Right cardiac atrium (tissue), 5 donors: Measurements from ENCODE around the gene NACA2. TPM values are rescaled to one million over a fixed set of nuclear protein-coding genes. Genes with fewer than 3 reads are reported as not detected.

Source experiments
- ATAC-seq, 2 donors: fragments of 200-7000 bp; cut with Tn5 transposase; one replicate each; pipeline versions ENCODE4 v1.8.0 to v1.9.1; 2020; ENCODE audit warnings: moderate library complexity in 2 of 2, mild to moderate bottlenecking in 1 of 2
- DNase-seq, 3 donors: peaks; one replicate each; pipeline ENCODE4 v3.0.0-alpha.2; 2020
- H3K27ac ChIP-seq: one replicate; pipeline ENCODE4 v1.5.1; 2013; ENCODE audit warnings: mild to moderate bottlenecking, low read length, control low read depth, moderate library complexity
- H3K27me3 ChIP-seq: one replicate; pipeline ENCODE4 v1.6.1; 2013; ENCODE audit not compliant: control insufficient read depth, insufficient read depth
- H3K4me1 ChIP-seq: one replicate; pipeline ENCODE4 v1.6.1; 2013; ENCODE audit warnings: low read length; ENCODE audit not compliant: control insufficient read depth, insufficient read depth
- H3K4me3 ChIP-seq: one replicate; pipeline ENCODE4 v1.5.1; 2013; ENCODE audit warnings: low read length, control low read depth
- H3K9me3 ChIP-seq: one replicate; pipeline ENCODE4 v1.6.1; 2013; ENCODE audit warnings: low read length; ENCODE audit not compliant: control insufficient read depth
- WGBS: extraction: QIAGEN DNeasy Blood & Tissue Kit; methylation state at CpG from one replicate; pipeline ENCODE4 v1.1.7; 2013; 5-methylcytosine and 5-hydroxymethylcytosine counted together
- intact Hi-C, 4 donors: fragments of 100-400 bp; cut with DNase I; formaldehyde crosslinking; loops; one replicate each; pipeline versions ENCODE4 v1.11.0 to v1.14.0; 2022 to 2023
- polyA plus RNA-seq: library from polyadenylated mRNA; stranded (reverse); fragments of 200-250 nt; gene quantifications from one replicate; pipeline ENCODE4 v1.2.3, GENCODE V29; 2013
- total RNA-seq, 4 donors: library from RNA; stranded (reverse); fragmentation: NEBNext Ultra II Directional; extraction: Animal tissue kit (Norgen Biotek cat#: 25700); gene quantifications; one replicate each; pipeline ENCODE4 v1.2.1, GENCODE V29; 2021
- donor health status: healthy with polysubstance abuse.
- donor health status: DM: no; HTN: yes; CAD: no.
- donor health status: DM: no; HTN: no; CAD: no.
- donor health status: DM: no; HTN: yes; CAD: no; lungs with severe emphysema.
- donor health status: DM: yes; HTN: yes; CAD: no.

Gene NACA2
- total and polyA plus RNA-seq, 5 donors = not detected

DNA sequence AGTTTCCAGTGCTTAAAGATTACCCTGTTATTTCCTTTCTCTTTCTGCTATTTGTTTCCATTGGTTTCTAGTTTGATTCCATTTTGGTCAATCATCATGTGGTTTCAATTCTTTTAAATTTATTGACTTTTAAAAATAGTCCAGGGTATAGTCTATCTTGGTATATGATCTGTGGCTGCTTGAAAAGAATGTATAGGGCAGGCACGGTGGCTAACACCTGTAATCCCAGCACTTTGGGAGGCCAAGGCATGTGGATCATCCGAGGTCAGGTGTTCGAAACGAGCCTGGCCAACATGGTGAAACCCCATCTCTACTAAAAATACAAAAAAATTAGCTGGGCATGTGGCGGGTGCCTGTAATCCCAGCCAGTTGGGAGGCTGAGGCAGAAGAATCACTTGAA, 34.5 kb upstream of the NACA2 start:
- ATAC-seq = no peak
- no peak overlapping the region for H3K27ac ChIP-seq

DNA sequence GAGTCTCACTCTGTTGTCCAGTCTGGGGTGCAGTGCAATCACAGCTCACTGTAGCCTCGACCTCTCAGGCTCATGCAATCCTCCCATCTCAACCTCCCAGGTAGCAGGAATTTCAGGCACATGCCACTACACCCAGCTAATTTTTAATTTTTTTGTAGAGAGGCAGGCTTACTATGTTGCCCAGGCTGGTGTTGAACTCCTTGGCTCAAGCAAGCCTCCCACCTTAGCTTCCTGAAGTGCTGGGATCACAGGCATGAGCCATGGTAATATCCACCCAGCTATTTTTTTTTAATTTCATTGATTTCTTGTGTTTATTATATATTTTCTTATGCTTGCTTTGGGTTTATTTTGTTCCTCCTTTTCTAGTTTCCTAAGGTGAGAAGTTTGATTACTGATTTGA, 33.9 kb upstream of the NACA2 start:
- H3K9me3 ChIP-seq = no peaks in the 10 kb centered on the region
- no peaks in the 10 kb centered on the region for H3K4me1 ChIP-seq
- no peak overlapping the region for H3K4me3 ChIP-seq
- intact Hi-C loops = no loop called here
- no peak for DNase-seq
- H3K27me3 ChIP-seq = no peaks in the 10 kb centered on the region
- WGBS = 65% methylated on average over 1 of the region's 1 CpG
- H3K27ac ChIP-seq = no peak overlapping the region
- ATAC-seq = no peak

More for the DNA sequence above, 34.5 kb upstream of the NACA2 start:
- 92% methylated on average over 5 of the region's 5 CpGs for WGBS
- Histone ChIP-seq H3K27me3 (no peaks in the 10 kb centered on the region), H3K9me3 (no peaks in the 10 kb centered on the region), H3K4me3 (no peak overlapping the region), H3K4me1 (no peaks in the 10 kb centered on the region)
- intact Hi-C loops = no loop called here
- DNase-seq = no peak

- no peak overlapping the region for H3K27ac ChIP-seq
- DNase-seq = no peak
- 90% methylated on average over 2 of the region's 2 CpGs for WGBS
Measured at GRCh38 chr17:61621317-61621716, 30.3 kb upstream of the NACA2 start.

GRCh38 chr17:61619953-61620352, 28.9 kb upstream of the NACA2 start:
- 99% methylated on average over 1 of the region's 1 CpG for WGBS
- no peak for ATAC-seq
- Histone ChIP-seq H3K27ac (no peak overlapping the region), H3K9me3 (no peaks in the 10 kb centered on the region), H3K4me1 (peaks cover 2% of the 10 kb centered on the region), H3K4me3 (no peak overlapping the region), H3K27me3 (no peaks in the 10 kb centered on the region)
- intact Hi-C loops = no loop called here
- DNase-seq = no peak

More at GRCh38 chr17:61621317-61621716, 30.3 kb upstream of the NACA2 start:
- intact Hi-C loops = no loop called here
- Histone ChIP-seq H3K4me3 (no peak overlapping the region), H3K27me3 (no peaks in the 10 kb centered on the region), H3K4me1 (no peaks in the 10 kb centered on the region), H3K9me3 (no peaks in the 10 kb centered on the region)
- no peak for ATAC-seq

GRCh38 chr17:61619493-61619892, 28.5 kb upstream of the NACA2 start:
- Histone ChIP-seq H3K27me3 (no peaks in the 10 kb centered on the region), H3K9me3 (no peaks in the 10 kb centered on the region), H3K4me1 (peaks cover 2% of the 10 kb centered on the region), H3K4me3 (no peak overlapping the region), H3K27ac (no peak overlapping the region)
- intact Hi-C loops = no loop called here
- 86% methylated on average over 1 of the region's 1 CpG for WGBS
- ATAC-seq (no peak), DNase-seq (no peak)

- Histone ChIP-seq H3K27me3 (no peaks in the 10 kb centered on the region), H3K4me3 (no peak overlapping the region), H3K4me1 (peaks cover 2% of the 10 kb centered on the region), H3K27ac (no peak overlapping the region), H3K9me3 (no peaks in the 10 kb centered on the region)
- WGBS = 58% methylated on average over 1 of the region's 1 CpG
- DNase-seq (no peak), ATAC-seq (no peak)
- intact Hi-C loops = no loop called here
Measured at GRCh38 chr17:61618950-61619349, 27.9 kb upstream of the NACA2 start.

DNA sequence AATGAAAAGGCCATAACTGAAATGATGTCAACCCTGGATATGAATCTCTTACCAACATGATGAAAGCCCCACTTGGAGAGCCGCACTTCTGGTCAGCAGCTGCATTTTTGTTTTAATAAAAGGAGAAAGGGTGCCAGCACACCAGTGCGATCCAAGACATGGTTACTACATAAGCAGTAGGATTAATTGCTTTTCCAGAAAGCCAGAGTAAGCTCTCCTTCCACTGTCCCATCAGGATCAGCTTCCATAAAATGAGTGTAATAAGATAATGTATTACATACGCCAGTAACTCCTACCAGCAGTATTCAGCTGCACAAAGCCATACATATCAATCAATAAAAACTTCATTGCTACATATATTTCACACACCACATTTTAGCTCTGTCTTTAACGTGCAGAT, 26.3 kb upstream of the NACA2 start:
- Histone ChIP-seq H3K4me1 (peaks cover 2% of the 10 kb centered on the region), H3K4me3 (no peak overlapping the region), H3K27me3 (no peaks in the 10 kb centered on the region), H3K27ac (no peak overlapping the region), H3K9me3 (no peaks in the 10 kb centered on the region)
- ATAC-seq (no peak), DNase-seq (no peak)
- WGBS = 62% methylated on average over 4 of the region's 4 CpGs
- intact Hi-C loops = no loop called here

DNA sequence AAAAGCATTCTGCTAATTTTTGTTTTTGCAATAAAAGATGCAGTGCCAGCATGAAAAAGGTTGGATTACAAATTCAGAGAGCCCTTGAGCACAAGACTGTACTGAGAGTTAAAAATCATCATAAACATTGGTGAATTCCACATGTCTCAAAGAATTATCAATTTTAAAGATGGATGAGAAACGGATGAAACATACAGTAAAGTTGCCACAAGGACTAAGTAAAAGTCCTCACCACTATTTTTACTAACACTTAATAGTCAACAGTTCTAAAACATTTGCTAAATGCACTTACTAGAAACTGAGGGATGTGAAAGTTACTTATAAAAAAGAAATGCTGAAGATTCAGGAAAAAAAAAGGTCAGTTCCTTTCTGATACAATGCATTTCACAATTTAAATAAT, 25.8 kb upstream of the NACA2 start:
- ATAC-seq (no peak), DNase-seq (no peak)
- Histone ChIP-seq H3K4me1 (peaks cover 2% of the 10 kb centered on the region), H3K27ac (no peak overlapping the region), H3K27me3 (no peaks in the 10 kb centered on the region), H3K9me3 (no peaks in the 10 kb centered on the region), H3K4me3 (no peak overlapping the region)
- WGBS = 54% methylated on average over 1 of the region's 1 CpG
- intact Hi-C loops = no loop called here

DNA sequence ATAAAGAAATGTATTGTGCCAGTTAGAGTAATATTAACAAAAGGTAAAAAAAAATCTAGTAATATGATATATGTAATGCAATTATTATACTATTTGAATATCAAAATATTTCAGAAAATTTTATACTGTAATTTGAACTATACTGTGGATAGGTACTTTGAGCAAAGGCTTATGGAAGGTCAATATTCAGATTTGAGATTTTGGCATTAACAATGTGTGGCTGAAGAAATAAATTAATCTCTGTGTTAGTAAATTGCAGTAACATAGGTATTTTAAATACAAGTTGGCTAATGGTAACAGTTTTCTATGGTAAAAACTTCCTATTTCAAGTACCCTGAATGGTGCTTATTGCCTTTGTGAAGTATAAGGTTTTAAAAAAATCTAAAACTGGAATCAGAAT, 23.2 kb upstream of the NACA2 start:
- H3K27ac ChIP-seq = no peak overlapping the region
- H3K27me3 ChIP-seq = no peaks in the 10 kb centered on the region
- no peak overlapping the region for H3K4me3 ChIP-seq
- H3K9me3 ChIP-seq = no peaks in the 10 kb centered on the region
- H3K4me1 ChIP-seq = peaks cover 2% of the 10 kb centered on the region
- ATAC-seq (no peak), DNase-seq (no peak)
- intact Hi-C loops = no loop called here

DNA sequence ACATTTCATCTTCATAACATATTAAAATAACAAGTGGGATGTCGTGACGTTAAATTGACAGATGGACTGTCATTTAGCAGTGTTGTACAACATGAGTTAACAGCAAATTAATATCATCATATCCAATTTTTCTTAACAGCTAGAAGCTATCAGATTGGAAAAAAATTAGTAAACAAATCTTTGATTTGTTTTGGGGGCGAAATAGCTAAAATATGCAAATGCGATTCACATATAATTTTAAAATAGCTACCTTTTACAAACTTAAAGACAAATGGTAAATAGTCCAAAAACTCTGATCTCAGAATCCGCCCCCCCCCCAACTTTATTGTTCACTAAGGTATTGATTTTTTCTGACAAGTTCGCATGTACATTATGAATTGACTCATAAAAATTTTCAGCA, 20.3 kb upstream of the NACA2 start:
- Histone ChIP-seq H3K4me1 (peaks cover 2% of the 10 kb centered on the region), H3K9me3 (no peaks in the 10 kb centered on the region), H3K27me3 (no peaks in the 10 kb centered on the region), H3K4me3 (no peak overlapping the region), H3K27ac (no peak overlapping the region)
- intact Hi-C loops = no loop called here
- ATAC-seq (no peak), DNase-seq (no peak)
- WGBS = 79% methylated on average over 6 of the region's 6 CpGs

GRCh38 chr17:61605692-61606091, 14.7 kb upstream of the NACA2 start:
- Histone ChIP-seq H3K27me3 (no peaks in the 10 kb centered on the region), H3K27ac (no peak overlapping the region), H3K9me3 (no peaks in the 10 kb centered on the region), H3K4me3 (no peak overlapping the region), H3K4me1 (no peaks in the 10 kb centered on the region)
- intact Hi-C loops = no loop called here
- ATAC-seq (no peak), DNase-seq (no peak)

GRCh38 chr17:61601297-61601696, 10.3 kb upstream of the NACA2 start:
- Histone ChIP-seq H3K4me3 (no peak overlapping the region), H3K27ac (no peak overlapping the region), H3K9me3 (no peaks in the 10 kb centered on the region), H3K27me3 (no peaks in the 10 kb centered on the region), H3K4me1 (no peaks in the 10 kb centered on the region)
- WGBS = 81% methylated on average over 4 of the region's 4 CpGs
- no peak for DNase-seq
- intact Hi-C loops = no loop called here
- no peak for ATAC-seq
